Thyroid gland (tissue), 4 donors: ENCODE results near the gene ATAD1. TPM values are rescaled to one million over a fixed set of nuclear protein-coding genes. Genes with fewer than 3 reads are reported as not detected.

ENCODE experiments used
- DNase-seq, 2 donors: peaks; one replicate each; pipeline ENCODE4 v3.0.0-alpha.2; 2019
- H3K27ac ChIP-seq, 3 donors: fragments of 200-600 bp; sonication (generic); 1 replicate in 2 of 3; 2 replicates in 1 of 3; pipeline ENCODE4 v1.5.1; 2016 to 2019; ENCODE audit warnings: mild to moderate bottlenecking in 1 of 3, moderate library complexity in 1 of 3
- H3K27me3 ChIP-seq: fragments of 200-600 bp; sonication (generic); one replicate; pipeline ENCODE4 v1.5.1; 2019
- H3K36me3 ChIP-seq, 2 donors: fragments of 200-600 bp; sonication (generic); one replicate each; pipeline ENCODE4 v1.5.1; 2016 to 2019
- H3K4me1 ChIP-seq, 2 donors: fragments of 200-600 bp; sonication (generic); one replicate each; pipeline ENCODE4 v1.5.1; 2017 to 2019
- H3K4me3 ChIP-seq, 3 donors: fragments of 200-600 bp; sonication (generic); replicated peaks in 1 of 3; 1 replicate in 2 of 3; 2 replicates in 1 of 3; pipeline ENCODE4 v1.5.1; 2016; ENCODE audit warnings: mild to moderate bottlenecking in 1 of 3
- H3K9me3 ChIP-seq: fragments of 200-600 bp; sonication (generic); one replicate; pipeline ENCODE4 v1.5.1; 2017
- CTCF ChIP-seq, 6 experiments: fragments of 200-600 bp in 3 of 6; fragments of 450-650 bp in 3 of 6; sonication (generic) in 3 of 6; IDR thresholded peaks; one replicate each; pipeline ENCODE4 v1.5.1; 2016 to 2019; ENCODE audit warnings: antibody characterized with exemption in 6 of 6, mild to moderate bottlenecking in 2 of 6, inconsistent platforms in 1 of 6, moderate library complexity in 1 of 6
- POLR2A ChIP-seq, 2 donors: fragments of 450-650 bp; IDR thresholded peaks; one replicate each; pipeline ENCODE4 v1.6.1; 2017; ENCODE audit warnings: antibody characterized with exemption in 2 of 2, mild to moderate bottlenecking in 2 of 2, moderate library complexity in 1 of 2
- WGBS, 2 donors: methylation state at CpG; one replicate each; pipeline ENCODE4 v1.1.5; 2017; 5-methylcytosine and 5-hydroxymethylcytosine counted together
- intact Hi-C: fragments of 100-400 bp; cut with DNase I; formaldehyde crosslinking; loops from one replicate; pipeline ENCODE4 v1.15.1; 2023
- total RNA-seq, 4 donors: library from RNA; depleted of rRNA; stranded (reverse); fragments of >200 nt; gene quantifications; one replicate each; pipeline ENCODE4 v1.2.3, GENCODE V29; 2016

Gene ATAD1
- total RNA-seq, 4 donors from 2014 or later, result 40.3 to 72.1 (median 53.7) TPM

- Histone ChIP-seq H3K27me3 (no peaks in the 10 kb centered on the region), H3K4me1 (no peaks in the 10 kb centered on the region), H3K36me3 (no peaks in the 10 kb centered on the region), H3K27ac (no peak overlapping the region), H3K9me3 (no peaks in the 10 kb centered on the region), H3K4me3 (no peak overlapping the region)
- intact Hi-C loops, result no loop called here
- no peak for DNase-seq
- TF ChIP-seq CTCF (IDR thresholded peaks at IDR 0.05), result no peak
- TF ChIP-seq POLR2A (IDR thresholded peaks at IDR 0.05), result no peak
- WGBS, 2 donors, result 81 to 84% methylated on average over 4 of the region's 4 CpGs
Observed at GRCh38 chr10:87722716-87723115, 95.3 kb downstream of the ATAD1 start.

DNA sequence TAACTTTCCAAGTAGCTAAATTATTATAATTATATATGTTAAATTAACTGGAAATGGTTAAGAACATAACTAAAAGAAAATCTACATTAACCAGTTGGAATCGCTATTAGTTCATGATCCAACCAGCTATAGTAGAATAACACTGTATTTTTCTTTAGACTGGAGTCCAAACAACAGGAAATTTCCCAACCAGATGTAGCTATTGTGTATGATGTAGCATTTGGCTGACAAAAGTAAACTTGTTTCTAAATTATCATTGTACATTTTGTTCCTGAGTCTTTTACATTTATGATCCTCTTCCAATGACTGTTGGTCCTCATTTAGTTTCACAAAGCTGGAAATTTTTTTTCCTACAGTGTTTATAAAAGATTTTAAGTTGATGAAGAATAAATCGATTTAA is 96.2 kb downstream of the ATAD1 start:
- Histone ChIP-seq H3K36me3 (no peaks in the 10 kb centered on the region), H3K4me1 (no peaks in the 10 kb centered on the region), H3K4me3 (no peak overlapping the region), H3K27ac (no peak overlapping the region), H3K9me3 (no peaks in the 10 kb centered on the region), H3K27me3 (no peaks in the 10 kb centered on the region)
- no peak for DNase-seq
- no peak for TF ChIP-seq CTCF (IDR thresholded peaks at IDR 0.05)
- no peak for TF ChIP-seq POLR2A (IDR thresholded peaks at IDR 0.05)
- WGBS, 2 donors, result 83 to 93% methylated on average over 2 of the region's 2 CpGs
- intact Hi-C loops, result no loop called here

DNA sequence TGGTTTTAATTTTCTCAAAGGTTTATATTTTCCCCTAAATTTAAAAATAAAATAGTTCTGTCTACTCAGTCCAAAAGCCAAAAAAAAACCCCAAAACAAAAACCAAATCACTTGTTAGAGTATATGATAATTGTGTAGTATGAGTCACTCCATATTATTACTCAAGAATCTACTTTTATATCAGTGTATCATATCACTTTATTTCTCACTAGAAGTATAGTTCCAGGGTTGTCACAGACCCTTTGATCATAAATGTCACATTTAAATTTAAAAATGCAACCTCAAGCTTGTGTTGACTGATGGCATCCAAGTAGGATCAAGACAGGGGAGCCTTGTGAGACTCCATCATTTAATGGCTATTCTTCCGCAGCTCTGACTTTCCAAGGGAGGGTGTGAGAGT is 97.4 kb downstream of the ATAD1 start:
- no peak overlapping the region for H3K4me3 ChIP-seq
- no peaks in the 10 kb centered on the region for H3K36me3 ChIP-seq
- intact Hi-C loops, result no loop called here
- no peak overlapping the region for H3K27ac ChIP-seq
- no peak for DNase-seq
- no peaks in the 10 kb centered on the region for H3K27me3 ChIP-seq
- no peaks in the 10 kb centered on the region for H3K4me1 ChIP-seq
- H3K9me3 ChIP-seq, result no peaks in the 10 kb centered on the region
- WGBS, 2 donors, result 92 to 100% methylated on average over 1 of the region's 1 CpG
- TF ChIP-seq CTCF (IDR thresholded peaks at IDR 0.05), result no peak
- TF ChIP-seq POLR2A (IDR thresholded peaks at IDR 0.05), result no peak

DNA sequence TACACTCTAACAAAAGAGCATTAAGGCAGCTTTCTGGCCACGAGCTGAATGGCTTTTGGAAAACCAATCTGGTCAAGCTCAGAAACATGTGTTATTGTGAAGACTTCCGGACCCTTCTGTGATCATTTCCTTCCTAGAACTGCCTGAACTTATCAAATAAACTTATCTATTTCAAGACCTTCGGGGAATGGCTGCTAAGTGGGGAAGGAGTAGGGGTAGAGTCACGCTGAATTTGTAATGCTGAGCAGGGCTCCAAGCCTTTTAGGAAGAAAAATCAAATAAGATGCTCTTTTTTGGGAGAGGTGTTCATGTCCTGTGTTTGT is 101.7 kb downstream of the ATAD1 start:
- 69 to 78% methylated on average over 4 of the region's 4 CpGs for WGBS, 2 donors
- intact Hi-C loops, result no loop called here
- Histone ChIP-seq H3K27ac (no peak overlapping the region), H3K36me3 (no peaks in the 10 kb centered on the region), H3K4me1 (peaks cover 8 to 10% of the 10 kb centered on the region in 2 donors), H3K9me3 (no peaks in the 10 kb centered on the region), H3K4me3 (no peak overlapping the region), H3K27me3 (no peaks in the 10 kb centered on the region)
- DNase-seq, result no peak
- TF ChIP-seq CTCF (IDR thresholded peaks at IDR 0.05) (no peak), POLR2A (IDR thresholded peaks at IDR 0.05) (no peak)

GRCh38 chr10:87715552-87716347 is 102.3 kb downstream of the ATAD1 start:
- 86 to 93% methylated on average over 3 of the region's 3 CpGs for WGBS, 2 donors
- no peak overlapping the region for H3K4me3 ChIP-seq
- H3K27me3 ChIP-seq, result no peaks in the 10 kb centered on the region
- DNase-seq, result no peak
- peaks cover 8 to 10% of the 10 kb centered on the region in 2 donors for H3K4me1 ChIP-seq
- intact Hi-C loops, result no loop called here
- no peak for TF ChIP-seq POLR2A (IDR thresholded peaks at IDR 0.05)
- no peak for TF ChIP-seq CTCF (IDR thresholded peaks at IDR 0.05)
- no peaks in the 10 kb centered on the region for H3K36me3 ChIP-seq
- no peaks in the 10 kb centered on the region for H3K9me3 ChIP-seq
- H3K27ac ChIP-seq, result peak overlapping the region in 1 of 3 donors; percentile 20
